Kasumi-1 (cell line): ENCODE results near the gene SHISA9.

Experiments
- DNase-seq, 2 experiments: peaks; one replicate each; lab custom pipeline; 2025; lab: John Stamatoyannopoulos, UW

Gene SHISA9

GRCh38 chr16:13186813-13187212 is 285.4 kb downstream of the SHISA9 start:
- no peak for DNase-seq

GRCh38 chr16:13189250-13189649 is 287.9 kb downstream of the SHISA9 start:
- no peak for DNase-seq

GRCh38 chr16:13193721-13194120 is 292.3 kb downstream of the SHISA9 start:
- no peak for DNase-seq

GRCh38 chr16:13194766-13195165 is 293.4 kb downstream of the SHISA9 start:
- DNase-seq, result no peak

DNA sequence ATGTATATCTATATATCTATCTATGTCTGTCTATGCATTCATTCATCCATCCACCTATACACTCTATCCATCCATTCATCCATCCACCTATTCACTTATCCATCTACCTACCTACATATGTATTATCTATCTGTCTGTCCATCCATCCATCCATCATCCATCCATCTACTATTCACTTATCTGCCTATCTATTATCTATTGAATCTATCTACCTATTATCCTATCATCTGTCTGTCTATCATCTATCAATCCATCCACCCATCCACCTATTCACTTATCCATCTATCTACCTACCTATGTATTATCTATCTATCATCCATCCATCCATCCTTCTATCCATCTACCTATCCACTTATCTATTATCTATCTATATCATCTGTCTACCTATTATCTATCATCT is 302.3 kb downstream of the SHISA9 start:
- no peak for DNase-seq

DNA sequence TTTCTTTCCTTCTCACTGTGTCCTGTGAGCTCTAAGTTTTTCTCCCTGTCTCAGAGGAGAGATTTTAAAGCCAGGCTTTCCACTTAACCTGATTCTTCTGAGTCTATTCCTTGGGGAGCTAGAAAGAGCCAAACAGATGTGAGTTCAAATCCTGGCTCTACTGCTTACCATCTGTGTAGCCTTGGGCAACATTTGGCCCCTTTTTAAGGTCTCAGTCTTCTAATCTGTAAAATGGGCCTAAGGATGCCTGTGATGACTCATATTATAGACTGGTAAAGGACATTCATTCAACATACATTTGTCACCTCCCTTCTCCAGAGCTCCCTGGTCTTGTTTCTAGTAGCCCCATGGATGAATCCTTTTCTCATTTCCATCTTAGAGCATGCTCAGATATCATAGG is 304.0 kb downstream of the SHISA9 start:
- no peak for DNase-seq

DNA sequence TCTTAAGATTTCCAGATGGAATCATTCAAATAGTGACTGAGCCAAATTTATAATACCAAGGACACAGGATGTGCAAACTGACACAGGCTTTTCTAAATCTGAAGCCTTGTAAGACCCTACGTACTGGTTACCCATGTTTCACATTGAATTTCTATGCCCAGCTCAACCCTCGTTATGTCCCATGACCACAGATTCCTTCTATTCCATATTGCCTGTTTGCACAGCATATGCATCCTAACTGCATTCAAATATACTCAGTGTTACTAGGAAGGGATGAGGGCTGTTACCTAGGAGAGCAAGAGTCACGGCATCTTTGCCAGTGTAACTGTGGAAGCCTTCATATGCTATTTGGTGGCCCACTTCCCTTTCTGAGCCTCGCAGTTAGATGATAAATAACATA is 305.2 kb downstream of the SHISA9 start:
- DNase-seq, result no peak

DNA sequence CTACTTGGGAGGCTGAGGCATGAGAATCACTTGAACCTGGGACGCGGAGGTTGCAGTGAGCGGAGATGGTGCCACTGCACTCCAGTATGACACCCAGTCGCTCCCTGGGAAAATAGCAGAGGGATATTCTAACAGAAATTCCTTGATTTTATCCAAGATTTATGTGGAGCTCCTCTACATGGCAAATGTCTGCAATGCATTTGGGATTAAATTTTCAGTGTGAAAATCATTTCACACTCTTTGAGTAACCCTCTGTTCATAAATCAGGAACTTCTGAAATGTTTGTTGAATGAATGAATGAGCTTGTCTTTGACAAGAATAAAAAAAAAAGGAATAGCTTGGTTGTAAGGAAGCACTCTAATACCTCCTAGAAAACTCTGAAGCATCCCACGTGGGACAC is 305.8 kb downstream of the SHISA9 start:
- DNase-seq, result no peak

DNA sequence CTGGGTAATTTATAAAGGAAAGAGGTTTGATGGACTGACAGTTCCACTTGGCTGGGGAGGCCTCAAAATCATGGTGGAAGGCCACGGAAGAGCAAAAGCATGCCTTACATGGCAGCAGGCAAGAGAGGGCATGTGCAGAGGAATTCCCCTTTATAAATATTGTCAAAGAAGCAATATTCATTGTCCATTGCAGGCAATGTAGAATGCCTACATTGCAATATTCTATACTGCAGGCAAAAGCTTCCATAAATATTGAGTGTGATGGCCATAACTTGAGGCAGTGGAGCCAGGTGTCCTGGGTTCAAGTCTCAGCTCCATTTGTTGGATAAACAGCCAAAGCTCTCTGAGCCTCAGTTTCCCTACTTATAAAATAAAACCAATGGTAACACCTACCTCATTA is 322.3 kb downstream of the SHISA9 start:
- DNase-seq, result no peak

- DNase-seq, result no peak
Measured at GRCh38 chr16:13229039-13229438, 327.6 kb downstream of the SHISA9 start.

- no peak for DNase-seq
Measured at GRCh38 chr16:13231365-13231764, 330.0 kb downstream of the SHISA9 start.

DNA sequence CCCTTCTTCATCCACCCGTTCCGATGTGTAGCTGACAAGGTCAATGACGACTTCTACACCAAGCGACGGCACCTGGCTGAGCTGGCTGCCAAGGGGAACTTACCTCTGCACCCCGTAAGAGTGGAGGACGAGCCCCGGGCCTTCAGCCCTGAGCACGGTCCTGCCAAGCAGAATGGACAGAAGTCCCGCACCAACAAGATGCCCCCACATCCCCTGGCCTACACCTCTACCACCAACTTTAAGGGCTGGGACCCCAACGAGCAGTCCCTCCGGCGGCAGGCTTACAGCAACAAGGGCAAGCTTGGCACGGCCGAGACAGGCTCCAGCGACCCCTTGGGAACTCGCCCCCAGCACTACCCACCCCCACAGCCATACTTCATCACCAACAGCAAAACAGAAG is 333.6 kb downstream of the SHISA9 start:
- DNase-seq, result no peak

- DNase-seq, result no peak
Measured at GRCh38 chr16:13236308-13236707, 334.9 kb downstream of the SHISA9 start.

DNA sequence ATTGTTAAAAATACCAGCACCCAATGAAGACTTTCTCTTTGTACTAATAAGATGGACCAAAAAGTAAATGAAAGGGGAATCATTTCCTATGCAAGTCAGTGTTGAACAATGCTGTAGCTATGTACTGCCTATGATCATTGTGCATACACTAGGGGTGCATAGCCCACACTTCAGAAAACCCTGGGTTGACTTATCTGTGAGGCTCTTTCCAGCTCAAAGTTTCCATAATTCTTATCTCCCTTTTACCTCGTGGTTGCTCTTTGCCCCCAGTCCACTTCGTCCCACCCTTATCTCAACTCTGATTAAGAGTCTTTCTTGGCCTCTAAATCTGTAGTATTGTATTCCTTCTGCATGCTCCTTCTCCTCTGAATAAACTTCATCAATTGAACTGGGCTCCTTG is 336.8 kb downstream of the SHISA9 start:
- DNase-seq, result no peak

DNA sequence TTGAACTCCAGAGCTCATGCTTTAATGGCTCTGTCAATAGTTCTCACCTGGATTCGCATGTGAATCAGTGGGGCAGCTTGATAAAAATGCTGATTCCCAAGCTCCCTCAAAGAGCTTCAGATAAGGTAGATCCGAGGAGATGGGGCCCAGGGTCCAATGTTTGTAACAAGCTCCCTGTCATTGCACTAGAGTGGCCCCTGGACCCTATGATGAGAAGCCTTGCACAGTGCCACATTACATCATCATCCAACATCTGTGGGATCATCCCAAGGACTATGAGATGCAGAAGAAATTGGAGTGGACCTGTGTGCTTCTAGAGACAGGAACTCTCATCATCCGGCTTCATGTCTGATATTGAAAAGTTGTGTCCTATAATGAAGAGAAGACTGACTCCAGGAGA is 340.8 kb downstream of the SHISA9 start:
- no peak for DNase-seq

GRCh38 chr16:13244770-13245169 is 343.4 kb downstream of the SHISA9 start:
- DNase-seq, result no peak

DNA sequence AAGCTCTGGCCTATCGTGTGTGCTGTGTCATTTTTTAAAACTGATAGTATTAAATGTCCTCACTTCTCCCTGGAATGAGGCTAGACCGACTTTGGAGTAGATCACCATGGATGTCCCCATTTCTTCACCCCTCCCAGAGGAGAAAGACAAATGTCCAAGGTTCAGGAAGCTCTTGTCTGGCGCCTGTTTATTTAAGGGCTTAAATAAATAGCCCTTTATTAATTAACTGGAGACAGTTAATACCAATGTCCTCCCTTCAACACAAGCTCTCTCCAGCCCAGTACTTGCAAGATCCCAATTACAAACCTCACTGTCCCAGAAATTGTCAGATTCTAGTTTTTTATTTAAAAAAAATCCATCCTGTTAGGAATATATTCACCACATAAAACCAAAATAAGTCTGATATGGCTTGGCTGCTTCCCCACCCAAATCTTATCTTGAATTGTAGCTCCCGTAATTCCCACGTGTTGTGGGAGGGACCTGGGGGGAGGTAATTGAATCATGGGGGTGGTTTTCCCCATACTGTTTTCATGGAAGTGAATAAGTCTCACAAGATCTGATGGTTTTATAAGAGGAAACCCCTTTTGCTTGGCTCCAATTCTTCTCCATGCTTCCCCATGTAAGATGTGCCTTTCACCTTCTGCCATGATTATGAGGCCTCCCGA is 344.4 kb downstream of the SHISA9 start:
- no peak for DNase-seq

DNA sequence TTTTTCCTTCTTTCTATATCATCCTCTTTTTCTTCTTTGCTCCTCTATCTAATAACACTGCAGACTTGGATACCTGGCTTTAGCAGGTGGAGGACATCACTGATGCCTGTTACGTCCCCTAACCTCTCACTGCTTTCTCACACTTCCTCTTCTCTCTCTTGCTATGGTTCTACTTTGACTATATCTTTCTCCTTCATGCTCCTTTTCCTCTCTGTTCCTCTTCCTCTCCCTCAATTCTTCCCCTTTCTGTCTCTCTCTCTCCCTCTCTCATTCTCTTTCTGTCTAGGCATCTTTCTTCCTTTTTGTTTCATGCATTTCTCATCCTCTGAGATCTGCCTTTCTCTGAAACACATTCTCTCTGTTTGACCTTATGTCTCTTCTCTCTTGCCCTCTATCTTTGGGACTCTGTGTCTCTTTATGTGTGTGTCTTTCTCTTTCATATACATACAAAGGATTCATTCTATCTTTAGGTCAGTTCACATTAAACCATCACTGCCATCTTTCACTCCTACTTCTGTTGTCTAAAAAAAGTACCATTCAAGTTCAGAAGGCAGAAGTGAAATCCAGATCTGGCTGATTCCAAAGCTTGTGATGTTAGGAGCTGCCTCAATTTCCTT is 353.7 kb downstream of the SHISA9 start:
- no peak for DNase-seq

DNA sequence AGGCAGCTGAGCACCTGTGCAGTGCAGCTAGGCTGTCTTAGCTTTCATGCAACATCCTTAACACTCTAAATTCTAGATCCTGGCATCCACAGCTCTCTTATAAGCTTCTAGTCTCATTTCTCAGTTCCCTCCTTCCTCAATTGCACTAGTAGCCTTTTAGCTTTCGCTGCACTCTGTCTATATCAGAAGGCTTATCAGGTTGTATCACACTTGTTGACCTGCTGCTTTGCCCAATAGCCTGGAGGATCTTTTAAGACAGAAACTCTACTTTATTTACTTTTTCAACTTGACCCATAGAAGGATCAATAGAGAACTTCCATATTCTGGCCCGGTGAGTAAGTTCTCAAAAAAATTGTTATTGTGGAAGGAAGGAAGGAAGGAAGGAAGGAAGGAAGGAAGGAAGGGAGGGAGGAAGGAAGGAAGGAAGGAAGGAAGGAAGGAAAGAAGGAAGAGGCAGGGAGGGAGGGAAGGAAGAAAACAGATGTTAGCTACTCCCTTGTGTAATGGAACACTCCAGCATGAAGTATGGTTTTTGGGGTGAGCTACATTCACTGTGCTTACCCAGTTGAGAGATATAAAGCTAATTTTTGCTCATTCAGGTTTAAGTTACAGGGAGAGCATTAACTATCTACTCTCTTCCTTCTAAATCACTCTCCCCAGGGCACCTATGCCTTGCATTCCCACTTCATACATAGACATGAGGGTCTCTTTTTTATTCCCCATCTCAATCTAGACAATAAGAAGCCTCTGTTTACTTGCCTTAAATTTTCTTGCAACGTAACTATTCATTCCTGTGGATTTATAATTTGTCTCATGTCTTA is 361.1 kb downstream of the SHISA9 start:
- DNase-seq, result no peak

DNA sequence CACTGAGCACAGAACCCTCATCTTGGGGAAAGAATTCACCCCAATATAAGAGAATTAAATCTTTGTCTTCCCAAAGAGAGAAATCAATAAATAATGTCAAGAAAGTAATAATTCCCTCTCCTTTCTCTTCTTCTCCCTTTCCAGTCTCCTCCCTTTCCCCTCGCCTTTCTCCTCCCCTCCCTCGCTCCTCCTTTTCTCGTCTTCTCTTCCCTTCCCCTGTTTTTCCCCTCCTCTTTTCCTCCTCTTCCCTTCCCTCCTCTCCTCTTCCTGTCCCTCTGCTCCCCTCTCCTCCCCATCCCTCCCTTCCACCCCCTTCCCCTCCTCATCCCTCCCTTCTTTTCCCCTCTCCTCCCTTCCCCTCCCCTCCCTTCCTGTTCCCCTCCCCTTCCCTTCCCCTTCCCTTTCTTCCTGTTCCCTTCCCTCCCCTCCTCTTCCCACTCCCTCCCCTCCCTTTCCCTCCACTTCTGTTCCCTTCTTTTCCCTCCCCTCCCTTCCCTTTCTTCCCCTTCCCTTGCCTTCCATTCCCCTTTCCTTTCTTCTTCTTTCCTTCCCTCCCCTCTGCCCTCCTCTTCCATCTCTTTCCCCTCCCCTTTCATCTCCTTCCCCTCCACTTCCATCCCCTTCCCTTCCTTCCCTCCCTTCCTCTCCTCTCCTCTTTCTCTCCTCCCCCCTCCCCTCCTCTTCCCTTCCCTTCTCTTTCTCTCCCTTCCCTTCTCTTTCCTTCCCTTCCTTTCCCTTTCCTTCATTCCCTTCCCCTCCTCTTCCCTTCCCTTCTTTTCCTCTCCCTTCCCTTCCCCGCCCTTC is 363.6 kb downstream of the SHISA9 start:
- no peak for DNase-seq

DNA sequence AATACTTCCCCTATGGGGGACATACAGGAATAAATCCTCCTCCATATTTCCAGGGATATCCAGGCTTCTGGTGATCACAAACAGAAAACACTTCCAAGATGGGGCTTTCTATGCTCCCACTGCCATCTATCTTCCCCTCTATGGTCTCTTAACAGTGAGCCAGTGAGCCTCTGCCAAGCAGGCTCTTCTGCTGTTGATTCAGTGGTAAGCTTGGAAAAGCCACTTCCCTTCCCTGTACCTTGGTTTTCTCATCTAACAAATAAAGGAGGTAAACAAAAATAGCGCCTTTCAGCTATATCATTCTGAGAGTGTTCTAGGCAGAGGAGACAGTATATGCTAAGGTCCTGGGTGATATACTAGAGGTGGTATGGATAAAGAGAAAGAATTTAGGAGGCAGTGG is 368.0 kb downstream of the SHISA9 start:
- no peak for DNase-seq

DNA sequence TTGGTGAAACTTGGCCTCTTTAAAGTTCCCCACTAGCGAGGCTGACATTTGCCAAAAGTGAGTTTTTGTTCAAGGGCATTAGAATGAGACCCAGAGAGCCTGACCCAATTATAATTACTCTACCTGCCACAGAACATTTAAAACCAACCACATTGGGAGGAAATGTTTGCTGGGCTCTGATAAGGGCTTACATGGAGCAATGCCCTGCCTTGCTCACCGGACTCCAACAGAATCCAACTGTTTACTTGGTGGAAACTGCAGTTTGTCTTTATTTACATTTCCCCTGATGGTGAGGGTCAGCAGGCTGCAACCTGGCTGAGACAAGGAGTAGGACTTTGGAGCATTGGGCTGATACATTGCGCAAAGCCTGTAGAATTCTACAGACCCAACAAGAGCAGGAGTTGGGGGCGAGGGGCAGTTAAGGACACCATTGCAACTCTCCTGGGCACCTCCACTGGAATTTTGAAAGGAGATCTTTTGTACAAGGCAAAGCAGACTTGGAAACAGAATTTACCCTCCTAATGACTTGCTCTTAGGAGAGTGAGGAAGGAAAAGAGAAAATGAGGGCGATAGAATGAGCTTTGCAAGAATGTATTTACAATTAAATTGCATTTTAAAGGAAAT is 368.6 kb downstream of the SHISA9 start:
- no peak for DNase-seq
